ENCODE results near the gene PRSS36.
"Not testable (repeated sequence)": the region's sequence is repeated elsewhere in the genome, so short reads cannot be mapped to it uniquely, and the experiment has no call there.

PRSS36 gene

GRCh38 chr16:31105677-31106213 lies 44.1 kb downstream of the PRSS36 start:
- peaks cover 8% of the 10 kb centered on the region for H3K36me3 ChIP-seq (ENCODE audit: control insufficient read depth, insufficient read depth, low read length)
- peak; percentile 85 for DNase-seq (ENCODE audit: extremely low read depth, insufficient read length)
- H3K27me3 ChIP-seq (replicated peaks; ENCODE audit: control insufficient read depth, insufficient read depth, low read length) = no peaks in the 10 kb centered on the region
- H3K4me3 ChIP-seq (replicated peaks; ENCODE audit: low read depth, low read length) = no peak overlapping the region
- TF ChIP-seq CTCF (IDR thresholded peaks at IDR 0.05; ENCODE audit: insufficient read depth, low read length, poor library complexity, severe bottlenecking) = peak; percentile 83

- not testable (repeated sequence) for DNase-seq (ENCODE audit: extremely low read depth, insufficient read length); H3K36me3 ChIP-seq (ENCODE audit: control insufficient read depth, insufficient read depth, low read length); H3K4me3 ChIP-seq (replicated peaks; ENCODE audit: low read depth, low read length); H3K27me3 ChIP-seq (replicated peaks; ENCODE audit: control insufficient read depth, insufficient read depth, low read length)
These were observed 48.8 kb downstream of the PRSS36 start for GRCh38 chr16:31100876-31101641.

GRCh38 chr16:31099860-31100638 lies 49.8 kb downstream of the PRSS36 start:
- H3K27me3 ChIP-seq (replicated peaks; ENCODE audit: control insufficient read depth, insufficient read depth, low read length) = no peaks in the 10 kb centered on the region
- DNase-seq (ENCODE audit: extremely low read depth, insufficient read length) = no peak
- TF ChIP-seq CTCF (IDR thresholded peaks at IDR 0.05; ENCODE audit: insufficient read depth, low read length, poor library complexity, severe bottlenecking) = no peak
- no peak overlapping the region for H3K4me3 ChIP-seq (replicated peaks; ENCODE audit: low read depth, low read length)
- H3K36me3 ChIP-seq (ENCODE audit: control insufficient read depth, insufficient read depth, low read length) = no peaks in the 10 kb centered on the region

GRCh38 chr16:31094424-31095120 lies 55.3 kb downstream of the PRSS36 start, which contains the start of gene VKORC1:
VKORC1 (minus strand) TSS chr16:31094797; CDS start chr16:31094729, 68 bp downstream.
- Histone ChIP-seq H3K36me3 (ENCODE audit: control insufficient read depth, insufficient read depth, low read length) (peaks cover 7% of the 10 kb centered on the region), H3K4me3 (replicated peaks; ENCODE audit: low read depth, low read length) (peak within 1 kb of the TSS; percentile 96), H3K27me3 (replicated peaks; ENCODE audit: control insufficient read depth, insufficient read depth, low read length) (no peaks in the 10 kb centered on the region)
- DNase-seq (ENCODE audit: extremely low read depth, insufficient read length) = peak; percentile 92
- TF ChIP-seq CTCF (IDR thresholded peaks at IDR 0.05; ENCODE audit: insufficient read depth, low read length, poor library complexity, severe bottlenecking) = no peak

- Histone ChIP-seq H3K27me3 (replicated peaks; ENCODE audit: control insufficient read depth, insufficient read depth, low read length) (no peaks in the 10 kb centered on the region), H3K4me3 (replicated peaks; ENCODE audit: low read depth, low read length) (peak overlapping the region; percentile 96), H3K36me3 (ENCODE audit: control insufficient read depth, insufficient read depth, low read length) (peaks cover 7% of the 10 kb centered on the region)
- TF ChIP-seq CTCF (IDR thresholded peaks at IDR 0.05; ENCODE audit: insufficient read depth, low read length, poor library complexity, severe bottlenecking) = no peak
- no peak for DNase-seq (ENCODE audit: extremely low read depth, insufficient read length)
These were observed 55.8 kb downstream of the PRSS36 start for GRCh38 chr16:31094088-31094423.

Data from GM06990 (cell line).